SK-N-MC (cell line): ENCODE data around the gene VWA5A.

Experiments used
- EZH2 ChIP-seq: fragments of 200-600 bp; sonication (generic); IDR thresholded peaks from one replicate; pipeline ENCODE4 v1.6.1; 2017; ENCODE audit warnings: antibody characterized with exemption
- POLR2AphosphoS5 ChIP-seq: IDR thresholded peaks from 2 replicates; pipeline ENCODE4 v1.6.1; 2012; ENCODE audit warnings: mild to moderate bottlenecking, low read depth, low read length, borderline replicate concordance

DNA sequence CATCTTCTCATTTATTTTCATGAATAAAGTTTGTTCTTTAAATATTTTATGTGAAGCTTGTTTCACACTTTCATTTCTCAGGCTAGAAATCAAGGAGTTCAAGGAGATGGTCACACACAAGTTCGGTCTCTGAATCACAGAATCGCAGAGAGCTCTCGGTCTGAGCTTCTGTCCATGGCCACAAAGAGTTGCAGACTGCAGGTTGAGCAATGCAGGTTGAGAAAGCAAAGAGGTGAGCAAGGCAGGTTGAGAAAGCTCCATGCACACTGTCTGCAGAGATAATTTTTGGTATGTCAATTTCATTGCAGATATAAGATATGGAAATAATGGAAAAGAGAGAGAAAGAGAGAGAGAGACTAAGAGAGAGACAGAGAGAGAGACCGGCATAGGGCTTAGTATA lies 32.9 kb upstream of the VWA5A start:
- TF ChIP-seq EZH2 (no peak), POLR2AphosphoS5 (no peak)
